HEK293T (cell line): Measurements from ENCODE around the gene IFNAR1.
"Not testable (repeated sequence)": the region's sequence is repeated elsewhere in the genome, so short reads cannot be mapped to it uniquely, and the experiment has no call there.

Experiments
- CTCF ChIA-PET: fragments of 350-600 bp; formaldehyde crosslinking; extraction: SDS; loops from one replicate; lab custom pipeline; 2021; ENCODE audit warnings: antibody characterized with exemption, inconsistent platforms; lab: Yijun Ruan, JAX
- POLR2A ChIA-PET: fragments of 350-600 bp; formaldehyde crosslinking; extraction: SDS; loops from one replicate; lab custom pipeline; 2020; ENCODE audit warnings: antibody characterized with exemption, inconsistent platforms; lab: Yijun Ruan, JAX
- DNase-seq: peaks from one replicate; pipeline ENCODE4 v3.0.0; 2012; ENCODE audit warnings: mixed read lengths; ENCODE audit errors: extremely low spot score
- ARNT ChIP-seq: fragments of 450-650 bp; IDR thresholded peaks from 2 replicates; pipeline ENCODE4 v1.6.1; 2017; ENCODE audit warnings: mild to moderate bottlenecking
- BHLHE40 ChIP-seq: fragments of 450-650 bp; IDR thresholded peaks from 2 replicates; pipeline ENCODE4 v1.6.1; 2016; ENCODE audit warnings: mild to moderate bottlenecking, moderate library complexity, borderline replicate concordance
- CTBP1 ChIP-seq: fragments of 450-650 bp; IDR thresholded peaks from 2 replicates; pipeline ENCODE4 v1.6.1; 2016; ENCODE audit warnings: borderline replicate concordance
- ELF4 ChIP-seq: fragments of 450-650 bp; IDR thresholded peaks from 2 replicates; pipeline ENCODE4 v1.6.1; 2017; ENCODE audit warnings: antibody characterized with exemption
- FOXA1 ChIP-seq: fragments of 450-650 bp; IDR thresholded peaks from 2 replicates; pipeline ENCODE4 v1.6.1; 2016; ENCODE audit warnings: mild to moderate bottlenecking
- FOXK2 ChIP-seq: fragments of 450-650 bp; IDR thresholded peaks from 2 replicates; pipeline ENCODE4 v1.6.1; 2016; ENCODE audit warnings: mild to moderate bottlenecking
- FOXM1 ChIP-seq: fragments of 450-650 bp; IDR thresholded peaks from 2 replicates; pipeline ENCODE4 v1.6.1; 2017; ENCODE audit warnings: mild to moderate bottlenecking, borderline replicate concordance
- HDGF ChIP-seq: fragments of 450-650 bp; IDR thresholded peaks from 2 replicates; pipeline ENCODE4 v1.6.1; 2017; ENCODE audit warnings: antibody characterized with exemption, borderline replicate concordance
- L3MBTL2 ChIP-seq: fragments of 450-650 bp; conservative IDR thresholded peaks from 2 replicates; pipeline ENCODE4 v1.6.1; 2016; ENCODE audit warnings: mild to moderate bottlenecking
- LEF1 ChIP-seq: fragments of 450-650 bp; IDR thresholded peaks from 2 replicates; pipeline ENCODE4 v1.6.1; 2017; ENCODE audit warnings: mild to moderate bottlenecking, borderline replicate concordance
- NFRKB ChIP-seq: fragments of 450-650 bp; IDR thresholded peaks from 2 replicates; pipeline ENCODE4 v1.6.1; 2016; ENCODE audit warnings: mild to moderate bottlenecking, moderate library complexity
- PKNOX1 ChIP-seq: fragments of 450-650 bp; IDR thresholded peaks from 2 replicates; pipeline ENCODE4 v1.6.1; 2016
- SP1 ChIP-seq: fragments of 450-650 bp; IDR thresholded peaks from 2 replicates; pipeline ENCODE4 v1.6.1; 2017
- SUZ12 ChIP-seq: fragments of 450-650 bp; IDR thresholded peaks from 2 replicates; pipeline ENCODE4 v1.6.1; 2016; ENCODE audit warnings: mild to moderate bottlenecking
- TARDBP ChIP-seq: fragments of 450-650 bp; IDR thresholded peaks from 2 replicates; pipeline ENCODE4 v1.6.1; 2016
- ZNF384 ChIP-seq: fragments of 450-650 bp; IDR thresholded peaks from 2 replicates; pipeline ENCODE4 v1.6.1; 2016

Gene IFNAR1

GRCh38 chr21:33374450-33375096 is 49.8 kb downstream of the IFNAR1 start:
- ChIA-PET CTCF (no interaction called here), POLR2A (no interaction called here)
- TF ChIP-seq TARDBP (no peak), ZNF384 (peak; percentile 80)
- peak; percentile 42 for DNase-seq

- ChIA-PET CTCF (no interaction called here), POLR2A (no interaction called here)
- TF ChIP-seq ELF4 (no peak), PKNOX1 (no peak), FOXK2 (no peak), SUZ12 (no peak), FOXA1 (no peak), CTBP1 (no peak), SP1 (no peak), ZNF384 (no peak), FOXM1 (no peak), LEF1 (no peak), NFRKB (no peak)
- DNase-seq = no peak
Observed at GRCh38 chr21:33375101-33375644, 50.4 kb downstream of the IFNAR1 start.

- CTCF ChIA-PET = interaction anchor here (0.8 to 1.3 kb wide), 3 partner anchors 16 to 180 kb away, joined by 3 to 4 read pairs (median 3); no protein-coding TSS in a partner anchor
Observed at GRCh38 chr21:33377221-33377920, 52.6 kb downstream of the IFNAR1 start.

GRCh38 chr21:33378081-33378480 is 53.3 kb downstream of the IFNAR1 start:
- POLR2A ChIA-PET = no interaction called here
- TF ChIP-seq FOXA1 (no peak), ARNT (no peak), ELF4 (no peak), PKNOX1 (no peak), NFRKB (no peak), TARDBP (no peak), FOXK2 (no peak), LEF1 (no peak), FOXM1 (no peak), L3MBTL2 (no peak), CTBP1 (no peak), HDGF (no peak), BHLHE40 (no peak), ZNF384 (no peak), SUZ12 (no peak), SP1 (no peak)
- DNase-seq = no peak
- CTCF ChIA-PET = interaction anchor here (0.8 to 1.1 kb wide), 2 partner anchors 17 to 178 kb away, joined by 3 read pairs; no protein-coding TSS in a partner anchor

More at GRCh38 chr21:33377221-33377920, 52.6 kb downstream of the IFNAR1 start:
- TF ChIP-seq HDGF = no peak
- no peak for TF ChIP-seq PKNOX1
- DNase-seq = no peak
- POLR2A ChIA-PET = no interaction called here

GRCh38 chr21:33379934-33380333 is 55.2 kb downstream of the IFNAR1 start:
- DNase-seq, POLR2A ChIA-PET, CTCF ChIA-PET: not testable (repeated sequence)

- no peak for DNase-seq
- TF ChIP-seq ZNF384 = no peak
- no peak for TF ChIP-seq NFRKB
- no peak for TF ChIP-seq HDGF
- TF ChIP-seq ARNT = no peak
- TF ChIP-seq ELF4 = no peak
- no peak for TF ChIP-seq FOXK2
- no peak for TF ChIP-seq SUZ12
- no peak for TF ChIP-seq FOXA1
- TF ChIP-seq CTBP1 = no peak
- POLR2A ChIA-PET = no interaction called here
- CTCF ChIA-PET = interaction anchor here (0.8 to 1.0 kb wide), 2 partner anchors 19 to 181 kb away, joined by 3 to 4 read pairs; no protein-coding TSS in a partner anchor
Observed at GRCh38 chr21:33380483-33380998, 55.8 kb downstream of the IFNAR1 start.

- DNase-seq, POLR2A ChIA-PET: not testable (repeated sequence)
- CTCF ChIA-PET = interaction anchor here (0.8 to 1.0 kb wide), 2 partner anchors 20 to 181 kb away, joined by 3 to 4 read pairs; no protein-coding TSS in a partner anchor
Observed at GRCh38 chr21:33381381-33381780, 56.6 kb downstream of the IFNAR1 start.
